GM10266 (cell line): ENCODE results near the gene ATXN1.

ENCODE experiments used
- DNase-seq: peaks from one replicate; pipeline ENCODE4 v3.0.0; 2012; ENCODE audit errors: extremely low spot score
- CTCF ChIP-seq: IDR thresholded peaks from 2 replicates; pipeline ENCODE4 v1.5.1; 2012; ENCODE audit warnings: mild to moderate bottlenecking, low read depth; ENCODE audit not compliant: control insufficient read depth, insufficient read depth; ENCODE audit errors: missing control alignments

The ATXN1 gene

GRCh38 chr6:16700916-16701234 lies 60.4 kb downstream of the ATXN1 start:
- TF ChIP-seq CTCF, result no peak

GRCh38 chr6:16700202-16700915 lies 60.9 kb downstream of the ATXN1 start:
- no peak for DNase-seq
- TF ChIP-seq CTCF, result no peak

More at GRCh38 chr6:16700916-16701234, 60.4 kb downstream of the ATXN1 start:
- DNase-seq, result no peak

- no peak for DNase-seq
- TF ChIP-seq CTCF, result no peak
Measured at GRCh38 chr6:16698997-16699868, 62.0 kb downstream of the ATXN1 start.

DNA sequence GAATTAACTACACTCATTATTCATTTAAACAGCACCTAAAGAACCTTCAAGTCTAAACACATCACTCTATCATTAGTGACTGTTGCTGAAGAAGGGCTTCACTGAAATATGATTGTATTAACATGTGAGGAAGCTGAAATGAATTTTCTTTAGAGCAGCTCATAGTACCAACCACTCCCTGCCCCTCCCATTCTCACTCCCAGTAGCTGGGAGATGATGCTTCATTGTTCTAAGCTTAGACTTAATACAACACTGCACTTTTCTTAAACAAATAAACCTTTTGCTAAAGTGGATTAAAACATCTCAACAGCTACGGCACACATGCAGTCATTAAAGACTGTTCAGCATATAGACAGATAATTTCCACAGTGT lies 63.1 kb downstream of the ATXN1 start:
- no peak for TF ChIP-seq CTCF
- no peak for DNase-seq

GRCh38 chr6:16697437-16698161 lies 63.7 kb downstream of the ATXN1 start:
- no peak for TF ChIP-seq CTCF
- no peak for DNase-seq

DNA sequence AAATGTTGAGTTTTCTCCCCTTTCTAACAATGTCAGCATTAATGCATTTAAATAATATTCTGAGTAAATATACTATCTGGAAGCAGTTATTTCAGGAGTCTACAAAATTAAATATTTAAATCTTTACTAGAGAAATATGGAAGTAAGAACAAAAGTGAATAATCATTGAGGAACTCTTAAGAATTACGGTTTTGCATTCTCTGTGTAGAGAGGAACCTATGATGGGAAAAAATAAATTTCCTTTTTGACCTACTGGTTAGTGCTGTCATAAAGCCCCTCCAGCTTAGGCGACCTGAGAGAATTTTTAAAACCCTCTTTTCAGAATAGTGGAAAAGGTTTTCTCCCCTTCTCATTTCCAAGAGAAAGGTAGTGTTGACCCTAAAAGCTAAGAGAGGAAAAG lies 64.8 kb downstream of the ATXN1 start:
- TF ChIP-seq CTCF, result no peak
- no peak for DNase-seq
